ENCODE data around the gene ZNF664.

DNA sequence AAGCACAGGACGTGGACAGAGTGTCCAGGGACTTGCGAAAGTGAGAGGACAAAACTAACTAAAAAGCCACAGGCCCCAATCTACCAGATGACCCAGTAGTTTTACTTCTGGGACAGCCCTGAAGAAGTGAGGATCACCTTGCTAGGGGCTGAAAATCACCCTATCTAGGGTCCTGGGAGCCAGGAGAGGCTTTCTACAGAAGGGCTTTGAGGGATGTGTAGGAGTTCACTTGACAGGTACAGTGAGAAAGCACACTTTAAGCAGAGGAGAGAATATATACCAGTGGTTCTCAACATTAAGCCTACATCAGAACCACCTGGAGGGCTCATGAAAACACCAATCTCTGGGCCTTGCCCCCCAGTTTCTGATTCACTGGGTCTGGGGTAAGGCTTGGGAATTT, 60.8 kb downstream of the ZNF664 start:
- no peak for TF ChIP-seq EZH2 (IDR thresholded peaks at IDR 0.05; ENCODE audit: borderline replicate concordance, insufficient read depth, low read depth, low read length, poor library complexity, severe bottlenecking)
- TF ChIP-seq CTCF (IDR thresholded peaks at IDR 0.05), result no peak
